HEK293 (cell line): Measurements from ENCODE around the gene LPXN.

Experiments
- GLIS1 ChIP-seq: fragments of 450-650 bp; formaldehyde crosslinking; IDR thresholded peaks from 2 replicates; pipeline ENCODE4 v1.5.1; 2016; ENCODE audit warnings: missing biosample characterization, missing genetic modification characterization
- KLF9 ChIP-seq: fragments of 450-650 bp; formaldehyde crosslinking; IDR thresholded peaks from 2 replicates; pipeline ENCODE4 v1.5.1; 2016; ENCODE audit warnings: missing biosample characterization, missing genetic modification characterization, low read depth
- SP3 ChIP-seq: fragments of 450-650 bp; formaldehyde crosslinking; IDR thresholded peaks from 2 replicates; pipeline ENCODE4 v1.5.1; 2016; ENCODE audit warnings: missing biosample characterization, missing genetic modification characterization
- ZBTB21 ChIP-seq: fragments of 450-650 bp; formaldehyde crosslinking; IDR thresholded peaks from 2 replicates; pipeline ENCODE4 v1.5.1; 2017; ENCODE audit warnings: missing biosample characterization, missing genetic modification characterization
- ZBTB48 ChIP-seq: fragments of 450-650 bp; formaldehyde crosslinking; IDR thresholded peaks from 2 replicates; pipeline ENCODE4 v1.5.1; 2016; ENCODE audit warnings: missing biosample characterization, missing genetic modification characterization
- ZEB2 ChIP-seq: fragments of 450-650 bp; formaldehyde crosslinking; IDR thresholded peaks from 2 replicates; pipeline ENCODE4 v1.5.1; 2016; ENCODE audit warnings: missing biosample characterization, missing genetic modification characterization
- ZNF157 ChIP-seq: fragments of 450-650 bp; formaldehyde crosslinking; IDR thresholded peaks from 2 replicates; pipeline ENCODE4 v1.5.1; 2016; ENCODE audit warnings: missing biosample characterization, missing genetic modification characterization
- ZNF239 ChIP-seq: fragments of 450-650 bp; formaldehyde crosslinking; IDR thresholded peaks from 2 replicates; pipeline ENCODE4 v1.5.1; 2016; ENCODE audit warnings: missing biosample characterization, missing genetic modification characterization
- ZNF366 ChIP-seq: fragments of 450-650 bp; formaldehyde crosslinking; conservative IDR thresholded peaks from 2 replicates; pipeline ENCODE4 v1.5.1; 2016; ENCODE audit warnings: missing biosample characterization, missing genetic modification characterization
- ZNF391 ChIP-seq: fragments of 450-650 bp; formaldehyde crosslinking; IDR thresholded peaks from 2 replicates; pipeline ENCODE4 v1.5.1; 2016; ENCODE audit warnings: low read depth, missing biosample characterization, missing genetic modification characterization, borderline replicate concordance
- ZNF514 ChIP-seq: fragments of 450-650 bp; formaldehyde crosslinking; IDR thresholded peaks from 2 replicates; pipeline ENCODE4 v1.5.1; 2016; ENCODE audit warnings: missing biosample characterization, missing genetic modification characterization
- ZNF548 ChIP-seq: fragments of 450-650 bp; formaldehyde crosslinking; IDR thresholded peaks from 2 replicates; pipeline ENCODE4 v1.5.1; 2016; ENCODE audit warnings: missing biosample characterization, missing genetic modification characterization
- ZNF561 ChIP-seq: fragments of 450-650 bp; IDR thresholded peaks from 2 replicates; pipeline ENCODE4 v1.5.1; 2018; ENCODE audit warnings: missing biosample characterization, missing genetic modification characterization, borderline replicate concordance
- ZNF660 ChIP-seq: fragments of 450-650 bp; IDR thresholded peaks from 2 replicates; pipeline ENCODE4 v1.5.1; 2018; ENCODE audit warnings: missing biosample characterization, mild to moderate bottlenecking, missing genetic modification characterization
- TF ChIP-seq, protein P1 (sequence below): fragments of 450-650 bp; formaldehyde crosslinking; IDR thresholded peaks from 2 replicates; pipeline ENCODE4 v1.5.1; 2016; ENCODE audit warnings: missing biosample characterization, missing genetic modification characterization, borderline replicate concordance
- TF ChIP-seq, protein P2 (sequence below): fragments of 450-650 bp; formaldehyde crosslinking; IDR thresholded peaks from 2 replicates; pipeline ENCODE4 v1.5.1; 2016; ENCODE audit warnings: missing biosample characterization, missing genetic modification characterization
- TF ChIP-seq, protein P3 (sequence below): fragments of 450-650 bp; formaldehyde crosslinking; IDR thresholded peaks from 2 replicates; pipeline ENCODE4 v1.5.1; 2016; ENCODE audit warnings: missing biosample characterization, missing genetic modification characterization
- TF ChIP-seq, protein P4 (sequence below): fragments of 450-650 bp; formaldehyde crosslinking; IDR thresholded peaks from 2 replicates; pipeline ENCODE4 v1.5.1; 2016; ENCODE audit warnings: missing biosample characterization, missing genetic modification characterization
- TF ChIP-seq, protein P5 (sequence below): fragments of 450-650 bp; formaldehyde crosslinking; IDR thresholded peaks from 2 replicates; pipeline ENCODE4 v1.5.1; 2016; ENCODE audit warnings: missing biosample characterization, missing genetic modification characterization, low read depth
- TF ChIP-seq, protein P6 (sequence below): fragments of 450-650 bp; formaldehyde crosslinking; IDR thresholded peaks from 2 replicates; pipeline ENCODE4 v1.5.1; 2016; ENCODE audit warnings: missing biosample characterization, missing genetic modification characterization
- TF ChIP-seq, protein P7 (sequence below): fragments of 450-650 bp; formaldehyde crosslinking; IDR thresholded peaks from 2 replicates; pipeline ENCODE4 v1.5.1; 2016; ENCODE audit warnings: missing biosample characterization, missing genetic modification characterization

The LPXN gene

DNA sequence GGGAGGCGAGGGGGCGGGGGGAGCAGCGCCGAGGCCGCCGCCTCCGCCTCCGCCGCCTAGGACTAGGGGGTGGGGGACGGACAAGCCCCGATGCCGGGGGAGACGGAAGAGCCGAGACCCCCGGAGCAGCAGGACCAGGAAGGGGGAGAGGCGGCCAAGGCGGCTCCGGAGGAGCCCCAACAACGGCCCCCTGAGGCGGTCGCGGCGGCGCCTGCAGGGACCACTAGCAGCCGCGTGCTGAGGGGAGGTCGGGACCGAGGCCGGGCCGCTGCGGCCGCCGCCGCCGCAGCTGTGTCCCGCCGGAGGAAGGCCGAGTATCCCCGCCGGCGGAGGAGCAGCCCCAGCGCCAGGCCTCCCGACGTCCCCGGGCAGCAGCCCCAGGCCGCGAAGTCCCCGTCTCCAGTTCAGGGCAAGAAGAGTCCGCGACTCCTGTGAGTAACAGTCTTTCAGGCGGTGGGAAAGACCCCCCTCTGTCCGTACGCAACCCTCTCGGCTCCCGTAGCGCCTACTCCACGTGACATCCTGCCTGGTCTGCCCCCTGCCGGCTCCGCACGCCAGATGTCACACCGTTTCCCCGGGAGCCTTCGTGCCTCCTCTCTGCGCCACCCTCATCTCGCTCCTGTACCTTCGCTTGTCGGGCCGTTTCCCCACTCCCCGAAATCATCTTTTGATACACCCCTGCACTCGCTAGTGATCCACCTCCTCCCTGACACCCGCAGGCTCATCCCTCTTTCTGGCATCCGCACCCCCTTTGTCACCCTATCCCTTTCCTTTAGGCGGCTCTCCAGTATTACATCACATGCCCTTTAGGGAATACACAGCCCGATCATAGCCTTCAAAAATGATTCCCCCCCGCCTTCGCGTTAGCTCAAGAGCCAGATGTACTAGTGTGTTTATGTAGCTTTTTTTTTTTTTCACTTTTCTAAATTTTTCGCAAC lies 3.8 kb upstream of the LPXN start (continued):
- TF ChIP-seq, protein P1, sequence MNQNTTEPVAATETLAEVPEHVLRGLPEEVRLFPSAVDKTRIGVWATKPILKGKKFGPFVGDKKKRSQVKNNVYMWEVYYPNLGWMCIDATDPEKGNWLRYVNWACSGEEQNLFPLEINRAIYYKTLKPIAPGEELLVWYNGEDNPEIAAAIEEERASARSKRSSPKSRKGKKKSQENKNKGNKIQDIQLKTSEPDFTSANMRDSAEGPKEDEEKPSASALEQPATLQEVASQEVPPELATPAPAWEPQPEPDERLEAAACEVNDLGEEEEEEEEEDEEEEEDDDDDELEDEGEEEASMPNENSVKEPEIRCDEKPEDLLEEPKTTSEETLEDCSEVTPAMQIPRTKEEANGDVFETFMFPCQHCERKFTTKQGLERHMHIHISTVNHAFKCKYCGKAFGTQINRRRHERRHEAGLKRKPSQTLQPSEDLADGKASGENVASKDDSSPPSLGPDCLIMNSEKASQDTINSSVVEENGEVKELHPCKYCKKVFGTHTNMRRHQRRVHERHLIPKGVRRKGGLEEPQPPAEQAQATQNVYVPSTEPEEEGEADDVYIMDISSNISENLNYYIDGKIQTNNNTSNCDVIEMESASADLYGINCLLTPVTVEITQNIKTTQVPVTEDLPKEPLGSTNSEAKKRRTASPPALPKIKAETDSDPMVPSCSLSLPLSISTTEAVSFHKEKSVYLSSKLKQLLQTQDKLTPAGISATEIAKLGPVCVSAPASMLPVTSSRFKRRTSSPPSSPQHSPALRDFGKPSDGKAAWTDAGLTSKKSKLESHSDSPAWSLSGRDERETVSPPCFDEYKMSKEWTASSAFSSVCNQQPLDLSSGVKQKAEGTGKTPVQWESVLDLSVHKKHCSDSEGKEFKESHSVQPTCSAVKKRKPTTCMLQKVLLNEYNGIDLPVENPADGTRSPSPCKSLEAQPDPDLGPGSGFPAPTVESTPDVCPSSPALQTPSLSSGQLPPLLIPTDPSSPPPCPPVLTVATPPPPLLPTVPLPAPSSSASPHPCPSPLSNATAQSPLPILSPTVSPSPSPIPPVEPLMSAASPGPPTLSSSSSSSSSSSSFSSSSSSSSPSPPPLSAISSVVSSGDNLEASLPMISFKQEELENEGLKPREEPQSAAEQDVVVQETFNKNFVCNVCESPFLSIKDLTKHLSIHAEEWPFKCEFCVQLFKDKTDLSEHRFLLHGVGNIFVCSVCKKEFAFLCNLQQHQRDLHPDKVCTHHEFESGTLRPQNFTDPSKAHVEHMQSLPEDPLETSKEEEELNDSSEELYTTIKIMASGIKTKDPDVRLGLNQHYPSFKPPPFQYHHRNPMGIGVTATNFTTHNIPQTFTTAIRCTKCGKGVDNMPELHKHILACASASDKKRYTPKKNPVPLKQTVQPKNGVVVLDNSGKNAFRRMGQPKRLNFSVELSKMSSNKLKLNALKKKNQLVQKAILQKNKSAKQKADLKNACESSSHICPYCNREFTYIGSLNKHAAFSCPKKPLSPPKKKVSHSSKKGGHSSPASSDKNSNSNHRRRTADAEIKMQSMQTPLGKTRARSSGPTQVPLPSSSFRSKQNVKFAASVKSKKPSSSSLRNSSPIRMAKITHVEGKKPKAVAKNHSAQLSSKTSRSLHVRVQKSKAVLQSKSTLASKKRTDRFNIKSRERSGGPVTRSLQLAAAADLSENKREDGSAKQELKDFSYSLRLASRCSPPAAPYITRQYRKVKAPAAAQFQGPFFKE (tag by site-specific recombination): no peak
- TF ChIP-seq, protein P2, sequence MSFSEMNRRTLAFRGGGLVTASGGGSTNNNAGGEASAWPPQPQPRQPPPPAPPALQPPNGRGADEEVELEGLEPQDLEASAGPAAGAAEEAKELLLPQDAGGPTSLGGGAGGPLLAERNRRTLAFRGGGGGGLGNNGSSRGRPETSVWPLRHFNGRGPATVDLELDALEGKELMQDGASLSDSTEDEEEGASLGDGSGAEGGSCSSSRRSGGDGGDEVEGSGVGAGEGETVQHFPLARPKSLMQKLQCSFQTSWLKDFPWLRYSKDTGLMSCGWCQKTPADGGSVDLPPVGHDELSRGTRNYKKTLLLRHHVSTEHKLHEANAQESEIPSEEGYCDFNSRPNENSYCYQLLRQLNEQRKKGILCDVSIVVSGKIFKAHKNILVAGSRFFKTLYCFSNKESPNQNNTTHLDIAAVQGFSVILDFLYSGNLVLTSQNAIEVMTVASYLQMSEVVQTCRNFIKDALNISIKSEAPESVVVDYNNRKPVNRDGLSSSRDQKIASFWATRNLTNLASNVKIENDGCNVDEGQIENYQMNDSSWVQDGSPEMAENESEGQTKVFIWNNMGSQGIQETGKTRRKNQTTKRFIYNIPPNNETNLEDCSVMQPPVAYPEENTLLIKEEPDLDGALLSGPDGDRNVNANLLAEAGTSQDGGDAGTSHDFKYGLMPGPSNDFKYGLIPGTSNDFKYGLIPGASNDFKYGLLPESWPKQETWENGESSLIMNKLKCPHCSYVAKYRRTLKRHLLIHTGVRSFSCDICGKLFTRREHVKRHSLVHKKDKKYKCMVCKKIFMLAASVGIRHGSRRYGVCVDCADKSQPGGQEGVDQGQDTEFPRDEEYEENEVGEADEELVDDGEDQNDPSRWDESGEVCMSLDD (tag by site-specific recombination): peak; percentile 89
- TF ChIP-seq, protein P3, sequence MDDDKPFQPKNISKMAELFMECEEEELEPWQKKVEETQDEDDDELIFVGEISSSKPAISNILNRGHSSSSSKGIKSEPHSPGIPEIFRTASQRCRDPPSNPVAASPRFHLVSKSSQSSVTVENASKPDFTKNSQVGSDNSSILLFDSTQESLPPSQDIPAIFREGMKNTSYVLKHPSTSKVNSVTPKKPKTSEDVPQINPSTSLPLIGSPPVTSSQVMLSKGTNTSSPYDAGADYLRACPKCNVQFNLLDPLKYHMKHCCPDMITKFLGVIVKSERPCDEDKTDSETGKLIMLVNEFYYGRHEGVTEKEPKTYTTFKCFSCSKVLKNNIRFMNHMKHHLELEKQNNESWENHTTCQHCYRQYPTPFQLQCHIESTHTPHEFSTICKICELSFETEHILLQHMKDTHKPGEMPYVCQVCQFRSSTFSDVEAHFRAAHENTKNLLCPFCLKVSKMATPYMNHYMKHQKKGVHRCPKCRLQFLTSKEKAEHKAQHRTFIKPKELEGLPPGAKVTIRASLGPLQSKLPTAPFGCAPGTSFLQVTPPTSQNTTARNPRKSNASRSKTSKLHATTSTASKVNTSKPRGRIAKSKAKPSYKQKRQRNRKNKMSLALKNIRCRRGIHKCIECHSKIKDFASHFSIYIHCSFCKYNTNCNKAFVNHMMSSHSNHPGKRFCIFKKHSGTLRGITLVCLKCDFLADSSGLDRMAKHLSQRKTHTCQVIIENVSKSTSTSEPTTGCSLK (tag by site-specific recombination): no peak
- TF ChIP-seq, protein P4, sequence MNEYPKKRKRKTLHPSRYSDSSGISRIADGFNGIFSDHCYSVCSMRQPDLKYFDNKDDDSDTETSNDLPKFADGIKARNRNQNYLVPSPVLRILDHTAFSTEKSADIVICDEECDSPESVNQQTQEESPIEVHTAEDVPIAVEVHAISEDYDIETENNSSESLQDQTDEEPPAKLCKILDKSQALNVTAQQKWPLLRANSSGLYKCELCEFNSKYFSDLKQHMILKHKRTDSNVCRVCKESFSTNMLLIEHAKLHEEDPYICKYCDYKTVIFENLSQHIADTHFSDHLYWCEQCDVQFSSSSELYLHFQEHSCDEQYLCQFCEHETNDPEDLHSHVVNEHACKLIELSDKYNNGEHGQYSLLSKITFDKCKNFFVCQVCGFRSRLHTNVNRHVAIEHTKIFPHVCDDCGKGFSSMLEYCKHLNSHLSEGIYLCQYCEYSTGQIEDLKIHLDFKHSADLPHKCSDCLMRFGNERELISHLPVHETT (tag by site-specific recombination): peak; percentile 73; the same call in 1 of the 2 replicates
- TF ChIP-seq, protein P5, sequence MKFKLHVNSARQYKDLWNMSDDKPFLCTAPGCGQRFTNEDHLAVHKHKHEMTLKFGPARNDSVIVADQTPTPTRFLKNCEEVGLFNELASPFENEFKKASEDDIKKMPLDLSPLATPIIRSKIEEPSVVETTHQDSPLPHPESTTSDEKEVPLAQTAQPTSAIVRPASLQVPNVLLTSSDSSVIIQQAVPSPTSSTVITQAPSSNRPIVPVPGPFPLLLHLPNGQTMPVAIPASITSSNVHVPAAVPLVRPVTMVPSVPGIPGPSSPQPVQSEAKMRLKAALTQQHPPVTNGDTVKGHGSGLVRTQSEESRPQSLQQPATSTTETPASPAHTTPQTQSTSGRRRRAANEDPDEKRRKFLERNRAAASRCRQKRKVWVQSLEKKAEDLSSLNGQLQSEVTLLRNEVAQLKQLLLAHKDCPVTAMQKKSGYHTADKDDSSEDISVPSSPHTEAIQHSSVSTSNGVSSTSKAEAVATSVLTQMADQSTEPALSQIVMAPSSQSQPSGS: peak; percentile 53; the same call in 1 of the 2 replicates
- peak; percentile 68; the same call in 1 of the 2 replicates for TF ChIP-seq ZNF561 (tag by site-specific recombination)
- no peak for TF ChIP-seq ZNF157 (tag by site-specific recombination)
- no peak for TF ChIP-seq ZNF514
- peak; percentile 95 for TF ChIP-seq ZBTB21 (tag by site-specific recombination)
- peak; percentile 18; the same call in 1 of the 2 replicates for TF ChIP-seq KLF9 (tag by site-specific recombination)
- TF ChIP-seq ZNF239 (tag by site-specific recombination): no peak
- peak; percentile 86 for TF ChIP-seq ZBTB48 (tag by site-specific recombination)
- TF ChIP-seq SP3 (tag by site-specific recombination): peak; percentile 52
- TF ChIP-seq ZNF660: no peak
- TF ChIP-seq ZNF366 (tag by site-specific recombination): peak; percentile 97
- TF ChIP-seq ZNF391 (tag by site-specific recombination): peak; percentile 86; the same call in 1 of the 2 replicates
- TF ChIP-seq GLIS1 (tag by site-specific recombination): peak; percentile 93
- TF ChIP-seq, protein P6, sequence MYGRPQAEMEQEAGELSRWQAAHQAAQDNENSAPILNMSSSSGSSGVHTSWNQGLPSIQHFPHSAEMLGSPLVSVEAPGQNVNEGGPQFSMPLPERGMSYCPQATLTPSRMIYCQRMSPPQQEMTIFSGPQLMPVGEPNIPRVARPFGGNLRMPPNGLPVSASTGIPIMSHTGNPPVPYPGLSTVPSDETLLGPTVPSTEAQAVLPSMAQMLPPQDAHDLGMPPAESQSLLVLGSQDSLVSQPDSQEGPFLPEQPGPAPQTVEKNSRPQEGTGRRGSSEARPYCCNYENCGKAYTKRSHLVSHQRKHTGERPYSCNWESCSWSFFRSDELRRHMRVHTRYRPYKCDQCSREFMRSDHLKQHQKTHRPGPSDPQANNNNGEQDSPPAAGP (tag by site-specific recombination): peak; percentile 71
- TF ChIP-seq ZNF548 (tag by site-specific recombination): no peak
- TF ChIP-seq ZEB2 (tag by site-specific recombination): peak; percentile 96
- TF ChIP-seq, protein P7, sequence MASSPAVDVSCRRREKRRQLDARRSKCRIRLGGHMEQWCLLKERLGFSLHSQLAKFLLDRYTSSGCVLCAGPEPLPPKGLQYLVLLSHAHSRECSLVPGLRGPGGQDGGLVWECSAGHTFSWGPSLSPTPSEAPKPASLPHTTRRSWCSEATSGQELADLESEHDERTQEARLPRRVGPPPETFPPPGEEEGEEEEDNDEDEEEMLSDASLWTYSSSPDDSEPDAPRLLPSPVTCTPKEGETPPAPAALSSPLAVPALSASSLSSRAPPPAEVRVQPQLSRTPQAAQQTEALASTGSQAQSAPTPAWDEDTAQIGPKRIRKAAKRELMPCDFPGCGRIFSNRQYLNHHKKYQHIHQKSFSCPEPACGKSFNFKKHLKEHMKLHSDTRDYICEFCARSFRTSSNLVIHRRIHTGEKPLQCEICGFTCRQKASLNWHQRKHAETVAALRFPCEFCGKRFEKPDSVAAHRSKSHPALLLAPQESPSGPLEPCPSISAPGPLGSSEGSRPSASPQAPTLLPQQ (tag by site-specific recombination): peak; percentile 64
